HepG2 (cell line): Measurements from ENCODE around the gene LAMA5. TPM values are rescaled to one million over a fixed set of nuclear protein-coding genes. Genes with fewer than 3 reads are reported as not detected.
A peak's percentile ranks its signal among the peaks of the same experiment; 100 is the strongest.

ENCODE experiments used
- ATAC-seq: fragments of 200-7000 bp; cut with Tn5 transposase; 3 replicates; pipeline ENCODE4 v1.9.1; 2020; ENCODE audit warnings: mild to moderate bottlenecking, moderate library complexity
- BruUV-seq: library from RNA; stranded (reverse); fragments of 400-500 nt; replicated peaks from 2 replicates; lab custom pipeline; 2021; lab: Mats Ljungman, UMichigan
- CTCF ChIA-PET: fragments of 300-600 bp; formaldehyde crosslinking; extraction: SDS; loops from one replicate; lab custom pipeline; 2021; ENCODE audit warnings: low total read pairs, inconsistent platforms, low intra/inter-chr PET ratio; lab: Yijun Ruan, JAX
- POLR2A ChIA-PET: fragments of 350-600 bp; sonication (Branson Sonifier 250); formaldehyde crosslinking; loops from one replicate; lab custom pipeline; 2020; ENCODE audit warnings: antibody characterized with exemption, inconsistent platforms; lab: Yijun Ruan, JAX
- DNase-seq: peaks from one replicate; pipeline ENCODE4 v3.0.0-alpha.2; 2015; ENCODE audit warnings: low spot score
- FAIRE-seq: peaks from 3 replicates; lab custom pipeline; 2011; peaks lifted over from hg19 to GRCh38; lab: Jason Lieb, UNC
- H2AFZ ChIP-seq: one replicate; pipeline ENCODE4 v1.6.1; 2011; ENCODE audit warnings: low read length, inconsistent platforms
- H3K27ac ChIP-seq: fragments of 300-600 bp; 3 replicates; pipeline ENCODE4 v1.8.0; 2011; ENCODE audit warnings: mixed run types, mild to moderate bottlenecking, mixed read lengths, low read length, inconsistent platforms; ENCODE audit not compliant: insufficient read depth; ENCODE audit errors: extremely low read length
- H3K27me3 ChIP-seq, 2 experiments: fragments of 200-600 bp in 1 of 2; 2 replicates in 1 of 2; 3 replicates in 1 of 2; pipeline versions ENCODE4 v1.6.0 to v1.8.0; 2011; ENCODE audit warnings: low read length in 2 of 2, mild to moderate bottlenecking in 2 of 2, moderate library complexity in 2 of 2, inconsistent platforms in 1 of 2; ENCODE audit not compliant: insufficient read depth in 2 of 2, control insufficient read depth in 1 of 2
- H3K36me3 ChIP-seq, 2 experiments: fragments of 200-600 bp in 1 of 2; replicated peaks in 1 of 2; 2 replicates in 1 of 2; 3 replicates in 1 of 2; pipeline versions ENCODE4 v1.5.1 to v1.8.0; 2011; ENCODE audit warnings: low read length in 2 of 2, inconsistent platforms in 1 of 2; ENCODE audit not compliant: insufficient read depth in 2 of 2, control insufficient read depth in 1 of 2
- H3K4me1 ChIP-seq: 2 replicates; pipeline ENCODE4 v1.5.1; 2012; ENCODE audit warnings: low read length, inconsistent platforms; ENCODE audit not compliant: insufficient read depth
- H3K4me2 ChIP-seq: 2 replicates; pipeline ENCODE4 v1.6.0; 2011; ENCODE audit warnings: low read depth, low read length, inconsistent platforms
- H3K4me3 ChIP-seq, 3 experiments: fragments of 200-600 bp in 1 of 3; sonication (generic), shearing (Covaris generic) in 1 of 3; replicated peaks in 1 of 3; 2 replicates each; pipeline ENCODE4 v1.5.1; 2011 to 2016; ENCODE audit warnings: low read length in 3 of 3, inconsistent platforms in 2 of 3, low read depth in 2 of 3, mild to moderate bottlenecking in 2 of 3, control low read depth in 1 of 3, mixed read lengths in 1 of 3; ENCODE audit not compliant: insufficient read depth in 1 of 3
- H3K79me2 ChIP-seq: one replicate; pipeline ENCODE4 v1.6.1; 2011; ENCODE audit warnings: low read length, inconsistent platforms; ENCODE audit not compliant: insufficient read depth
- H3K9ac ChIP-seq: 2 replicates; pipeline ENCODE4 v1.6.0; 2011; ENCODE audit warnings: mild to moderate bottlenecking, low read depth, low read length, inconsistent platforms; ENCODE audit not compliant: insufficient read depth
- H3K9me3 ChIP-seq: 2 replicates; pipeline ENCODE4 v1.5.1; 2012; ENCODE audit warnings: mild to moderate bottlenecking, low read length
- H4K20me1 ChIP-seq: 2 replicates; pipeline ENCODE4 v1.6.0; 2011; ENCODE audit warnings: inconsistent platforms, mild to moderate bottlenecking, low read length, moderate library complexity; ENCODE audit not compliant: insufficient read depth
- CC2D1A ChIP-seq: sonication (generic); formaldehyde crosslinking; IDR thresholded peaks from 2 replicates; pipeline ENCODE4 v1.8.1; 2023; ENCODE audit warnings: mild to moderate bottlenecking, missing genetic modification reagents
- HNRNPUL1 ChIP-seq: fragments of 200-400 bp; formaldehyde crosslinking; IDR thresholded peaks from 2 replicates; pipeline ENCODE4 v1.6.1; 2017; ENCODE audit warnings: low read depth, mild to moderate bottlenecking, low read length, moderate library complexity
- KAT8 ChIP-seq: IDR thresholded peaks from 2 replicates; pipeline ENCODE4 v1.6.1; 2016; ENCODE audit warnings: missing genetic modification reagents, missing compliant biosample characterization
- NPAS2 ChIP-seq: sonication (generic); formaldehyde crosslinking; IDR thresholded peaks from 2 replicates; pipeline ENCODE4 v1.8.0; 2022; ENCODE audit warnings: mild to moderate bottlenecking, missing genetic modification reagents, borderline replicate concordance
- SMYD3 ChIP-seq: sonication (generic); formaldehyde crosslinking; IDR thresholded peaks from 2 replicates; pipeline ENCODE4 v1.8.1; 2023; ENCODE audit warnings: mild to moderate bottlenecking, missing genetic modification reagents
- WGBS: methylation state at CpG from one replicate; pipeline ENCODE4 v1.1.6; 2017; ENCODE audit warnings: low lambda C conversion rate; 5-methylcytosine and 5-hydroxymethylcytosine counted together
- in situ Hi-C: cut with HindIII; loops from 2 replicates; pipeline ENCODE4 v1.10.0; 2017; ENCODE audit warnings: low pct_unique_long_range_greater_than_20kb; ENCODE audit not compliant: extremely low pct_ligation_motif_present
- intact Hi-C: fragments of 100-400 bp; cut with micrococcal nuclease; formaldehyde crosslinking; loops from one replicate; pipeline ENCODE4 v1.10.0; 2022; ENCODE audit not compliant: unreplicated experiment
- polyA plus RNA-seq, 8 experiments: library from polyadenylated mRNA; depleted of rRNA in 3 of 8; stranded (reverse) in 7 of 8; unstranded in 1 of 8; fragments of >200 nt; fragmentation: Illumina TruSeq in 4 of 8; extraction: Trizol in 4 of 8; gene quantifications; 2 replicates each; pipeline versions ENCODE4 v1.2.1 to v1.2.3, GENCODE V29; 2011 to 2016; ENCODE audit warnings: low read depth in 4 of 8, missing spikeins in 1 of 8, mixed read lengths in 1 of 8; ENCODE audit not compliant: insufficient read depth in 1 of 8
- total RNA-seq, 5 experiments: library from RNA; depleted of rRNA; stranded (reverse); fragments of >200 nt; fragmentation: Illumina TruSeq; extraction: Trizol; gene quantifications; 2 replicates each; pipeline ENCODE4 v1.2.3, GENCODE V29; 2016; ENCODE audit warnings: low read depth in 1 of 5
- TF ChIP-seq, protein P1 (sequence below): sonication (generic); formaldehyde crosslinking; IDR thresholded peaks from 2 replicates; pipeline ENCODE4 v1.9.0; 2022; ENCODE audit warnings: low read depth, missing genetic modification reagents
- TF ChIP-seq, protein P2 (sequence below): sonication (generic); formaldehyde crosslinking; IDR thresholded peaks from 2 replicates; pipeline ENCODE4 v1.4.0; 2020; ENCODE audit warnings: low read depth, missing genetic modification reagents
- TF ChIP-seq, protein P3 (sequence below): sonication (generic); formaldehyde crosslinking; IDR thresholded peaks from 2 replicates; pipeline ENCODE4 v1.8.1; 2023; ENCODE audit warnings: mild to moderate bottlenecking, inconsistent platforms, moderate library complexity, missing genetic modification reagents, borderline replicate concordance
- TF ChIP-seq, protein P4 (sequence below): sonication (generic); formaldehyde crosslinking; IDR thresholded peaks from 2 replicates; pipeline ENCODE4 v1.5.1; 2020; ENCODE audit warnings: missing genetic modification reagents, mild to moderate bottlenecking, borderline replicate concordance
- TF ChIP-seq, protein P5 (sequence below): sonication (generic); formaldehyde crosslinking; IDR thresholded peaks from 2 replicates; pipeline ENCODE4 v1.4.0; 2020; ENCODE audit warnings: missing genetic modification reagents; ENCODE audit errors: not compliant biosample characterization

LAMA5 gene
- total and polyA plus RNA-seq, 2 of the 13 experiments (the other 11 are each of a cell fraction or from before 2014, with no cell fraction given), result 21.0 to 44.7 TPM

GRCh38 chr20:62369815-62370114 lies 2.7 kb upstream of the LAMA5 start (continued):
- TF ChIP-seq, protein P1, sequence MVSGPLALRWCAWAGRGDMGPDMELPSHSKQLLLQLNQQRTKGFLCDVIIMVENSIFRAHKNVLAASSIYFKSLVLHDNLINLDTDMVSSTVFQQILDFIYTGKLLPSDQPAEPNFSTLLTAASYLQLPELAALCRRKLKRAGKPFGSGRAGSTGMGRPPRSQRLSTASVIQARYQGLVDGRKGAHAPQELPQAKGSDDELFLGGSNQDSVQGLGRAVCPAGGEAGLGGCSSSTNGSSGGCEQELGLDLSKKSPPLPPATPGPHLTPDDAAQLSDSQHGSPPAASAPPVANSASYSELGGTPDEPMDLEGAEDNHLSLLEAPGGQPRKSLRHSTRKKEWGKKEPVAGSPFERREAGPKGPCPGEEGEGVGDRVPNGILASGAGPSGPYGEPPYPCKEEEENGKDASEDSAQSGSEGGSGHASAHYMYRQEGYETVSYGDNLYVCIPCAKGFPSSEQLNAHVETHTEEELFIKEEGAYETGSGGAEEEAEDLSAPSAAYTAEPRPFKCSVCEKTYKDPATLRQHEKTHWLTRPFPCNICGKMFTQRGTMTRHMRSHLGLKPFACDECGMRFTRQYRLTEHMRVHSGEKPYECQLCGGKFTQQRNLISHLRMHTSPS (CRISPR knock-in tag), result peak; percentile 56; the same call in 1 of the 2 replicates
- TF ChIP-seq, protein P2, sequence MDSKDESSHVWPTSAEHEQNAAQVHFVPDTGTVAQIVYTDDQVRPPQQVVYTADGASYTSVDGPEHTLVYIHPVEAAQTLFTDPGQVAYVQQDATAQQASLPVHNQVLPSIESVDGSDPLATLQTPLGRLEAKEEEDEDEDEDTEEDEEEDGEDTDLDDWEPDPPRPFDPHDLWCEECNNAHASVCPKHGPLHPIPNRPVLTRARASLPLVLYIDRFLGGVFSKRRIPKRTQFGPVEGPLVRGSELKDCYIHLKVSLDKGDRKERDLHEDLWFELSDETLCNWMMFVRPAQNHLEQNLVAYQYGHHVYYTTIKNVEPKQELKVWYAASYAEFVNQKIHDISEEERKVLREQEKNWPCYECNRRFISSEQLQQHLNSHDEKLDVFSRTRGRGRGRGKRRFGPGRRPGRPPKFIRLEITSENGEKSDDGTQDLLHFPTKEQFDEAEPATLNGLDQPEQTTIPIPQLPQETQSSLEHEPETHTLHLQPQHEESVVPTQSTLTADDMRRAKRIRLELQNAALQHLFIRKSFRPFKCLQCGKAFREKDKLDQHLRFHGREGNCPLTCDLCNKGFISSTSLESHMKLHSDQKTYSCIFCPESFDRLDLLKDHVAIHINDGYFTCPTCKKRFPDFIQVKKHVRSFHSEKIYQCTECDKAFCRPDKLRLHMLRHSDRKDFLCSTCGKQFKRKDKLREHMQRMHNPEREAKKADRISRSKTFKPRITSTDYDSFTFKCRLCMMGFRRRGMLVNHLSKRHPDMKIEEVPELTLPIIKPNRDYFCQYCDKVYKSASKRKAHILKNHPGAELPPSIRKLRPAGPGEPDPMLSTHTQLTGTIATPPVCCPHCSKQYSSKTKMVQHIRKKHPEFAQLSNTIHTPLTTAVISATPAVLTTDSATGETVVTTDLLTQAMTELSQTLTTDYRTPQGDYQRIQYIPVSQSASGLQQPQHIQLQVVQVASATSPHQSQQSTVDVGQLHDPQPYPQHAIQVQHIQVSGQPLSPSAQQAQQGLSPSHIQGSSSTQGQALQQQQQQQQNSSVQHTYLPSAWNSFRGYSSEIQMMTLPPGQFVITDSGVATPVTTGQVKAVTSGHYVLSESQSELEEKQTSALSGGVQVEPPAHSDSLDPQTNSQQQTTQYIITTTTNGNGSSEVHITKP, result no peak

GRCh38 chr20:62368976-62369814 lies 2.1 kb upstream of the LAMA5 start:
- Histone ChIP-seq H2AFZ (no peak overlapping the region), H3K9me3 (no peaks in the 10 kb centered on the region), H3K9ac (peak overlapping the region; percentile 90), H4K20me1 (peaks cover 19% of the 10 kb centered on the region), H3K4me3 (peak overlapping the region; percentile 65 to 95 (median 91)), H3K27ac (peak overlapping the region; percentile 95), H3K4me1 (peaks cover 75% of the 10 kb centered on the region), H3K27me3 (no peaks in the 10 kb centered on the region), H3K79me2 (peaks cover 28% of the 10 kb centered on the region), H3K36me3 (no peaks in the 10 kb centered on the region), H3K4me2 (peak overlapping the region; percentile 97)
- FAIRE-seq (peak; percentile 28), ATAC-seq (peak; percentile 30), DNase-seq (peak; percentile 66)
- WGBS, result 5% methylated on average over 27 of the region's 28 CpGs
- in situ Hi-C loops, result loop anchor here (5.0 kb wide), 1 partner anchor 67 kb away; the partner anchor contains the start of gene ADRM1
- BruUV-seq, result no TSS peak
- ChIA-PET POLR2A (interaction anchor here (0.6 to 10.1 kb wide), 32 partner anchors 8 to 1258 kb away, joined by 3 to 187 read pairs (median 5); partner anchors contain the start of genes ADRM1, MTG2, OSBPL2 and RPS21), CTCF (interaction anchor here (2.5 kb wide), 1 partner anchor 67 kb away, joined by 10 read pairs; the partner anchor contains the start of gene ADRM1)
- intact Hi-C loops, result loop anchor here (1.0 to 10.0 kb wide), 2 partner anchors 7 to 1596 kb away; partner anchors contain the start of gene ZNF512B
- TF ChIP-seq, protein P3, sequence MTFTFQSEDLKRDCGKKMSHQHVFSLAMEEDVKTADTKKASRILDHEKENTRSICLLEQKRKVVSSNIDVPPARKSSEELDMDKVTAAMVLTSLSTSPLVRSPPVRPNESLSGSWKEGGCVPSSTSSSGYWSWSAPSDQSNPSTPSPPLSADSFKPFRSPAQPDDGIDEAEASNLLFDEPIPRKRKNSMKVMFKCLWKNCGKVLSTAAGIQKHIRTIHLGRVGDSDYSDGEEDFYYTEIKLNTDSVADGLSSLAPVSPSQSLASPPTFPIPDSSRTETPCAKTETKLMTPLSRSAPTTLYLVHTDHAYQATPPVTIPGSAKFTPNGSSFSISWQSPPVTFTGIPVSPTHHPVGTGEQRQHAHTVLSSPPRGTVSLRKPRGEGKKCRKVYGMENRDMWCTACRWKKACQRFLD (CRISPR knock-in tag), result no peak; the same call in 1 of the 2 replicates
- TF ChIP-seq, protein P4, sequence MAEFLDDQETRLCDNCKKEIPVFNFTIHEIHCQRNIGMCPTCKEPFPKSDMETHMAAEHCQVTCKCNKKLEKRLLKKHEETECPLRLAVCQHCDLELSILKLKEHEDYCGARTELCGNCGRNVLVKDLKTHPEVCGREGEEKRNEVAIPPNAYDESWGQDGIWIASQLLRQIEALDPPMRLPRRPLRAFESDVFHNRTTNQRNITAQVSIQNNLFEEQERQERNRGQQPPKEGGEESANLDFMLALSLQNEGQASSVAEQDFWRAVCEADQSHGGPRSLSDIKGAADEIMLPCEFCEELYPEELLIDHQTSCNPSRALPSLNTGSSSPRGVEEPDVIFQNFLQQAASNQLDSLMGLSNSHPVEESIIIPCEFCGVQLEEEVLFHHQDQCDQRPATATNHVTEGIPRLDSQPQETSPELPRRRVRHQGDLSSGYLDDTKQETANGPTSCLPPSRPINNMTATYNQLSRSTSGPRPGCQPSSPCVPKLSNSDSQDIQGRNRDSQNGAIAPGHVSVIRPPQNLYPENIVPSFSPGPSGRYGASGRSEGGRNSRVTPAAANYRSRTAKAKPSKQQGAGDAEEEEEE (CRISPR knock-in tag), result no peak
- TF ChIP-seq CC2D1A (CRISPR knock-in tag) (peak; percentile 95; the same call in 1 of the 2 replicates), NPAS2 (CRISPR knock-in tag) (no peak), SMYD3 (CRISPR knock-in tag) (no peak), HNRNPUL1 (no peak), KAT8 (CRISPR knock-in tag) (peak; percentile 14; the same call in 1 of the 2 replicates)
- TF ChIP-seq, protein P5, sequence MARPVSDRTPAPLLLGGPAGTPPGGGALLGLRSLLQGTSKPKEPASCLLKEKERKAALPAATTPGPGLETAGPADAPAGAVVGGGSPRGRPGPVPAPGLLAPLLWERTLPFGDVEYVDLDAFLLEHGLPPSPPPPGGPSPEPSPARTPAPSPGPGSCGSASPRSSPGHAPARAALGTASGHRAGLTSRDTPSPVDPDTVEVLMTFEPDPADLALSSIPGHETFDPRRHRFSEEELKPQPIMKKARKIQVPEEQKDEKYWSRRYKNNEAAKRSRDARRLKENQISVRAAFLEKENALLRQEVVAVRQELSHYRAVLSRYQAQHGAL (CRISPR knock-in tag), result no peak
